PC-3 (cell line): ENCODE results near the gene TCOF1. TPM values are rescaled to one million over a fixed set of nuclear protein-coding genes. Genes with fewer than 3 reads are reported as not detected.

Experiments used
- ATAC-seq: fragments of 200-7000 bp; cut with Tn5 transposase; 2 replicates; pipeline ENCODE4 v1.9.1; 2020; ENCODE audit warnings: mild to moderate bottlenecking, moderate library complexity
- BruUV-seq: library from RNA; stranded (reverse); fragments of 400-500 nt; replicated peaks from 2 replicates; lab custom pipeline; 2021; lab: Mats Ljungman, UMichigan
- CTCF ChIA-PET: fragments of 300-600 bp; sonication (Branson Sonifier 250); formaldehyde crosslinking; loops from one replicate; lab custom pipeline; 2022; ENCODE audit warnings: antibody characterized with exemption; lab: Charles Lee
- POLR2A ChIA-PET: fragments of 300-600 bp; sonication (Branson Sonifier 250); formaldehyde crosslinking; loops from one replicate; lab custom pipeline; 2022; ENCODE audit warnings: antibody characterized with exemption; ENCODE audit not compliant: unreplicated experiment; lab: Charles Lee
- DNase-seq: peaks from one replicate; pipeline ENCODE4 v3.0.0-alpha.2; 2015
- H2AFZ ChIP-seq: fragments of 300-600 bp; sonication (generic); 2 replicates; pipeline ENCODE4 v1.6.0; 2016; ENCODE audit warnings: antibody characterized with exemption, low read length
- H3F3A ChIP-seq: fragments of 300-600 bp; sonication (generic); one replicate; pipeline ENCODE4 v1.6.0; 2017; ENCODE audit warnings: antibody characterized with exemption, low read length, control low read depth, mild to moderate bottlenecking; ENCODE audit not compliant: unreplicated experiment
- H3K27ac ChIP-seq: fragments of 300-600 bp; sonication (generic); 2 replicates; pipeline ENCODE4 v1.5.1; 2016; ENCODE audit warnings: mild to moderate bottlenecking, low read length
- H3K27me3 ChIP-seq: fragments of 300-600 bp; sonication (generic); 2 replicates; pipeline ENCODE4 v1.6.1; 2016; ENCODE audit warnings: low read length, mixed read lengths
- H3K36me3 ChIP-seq: fragments of 300-600 bp; sonication (generic); 2 replicates; pipeline ENCODE4 v1.6.1; 2016; ENCODE audit warnings: low read depth, mixed run types, low read length, mixed read lengths
- H3K4me1 ChIP-seq: fragments of 300-600 bp; sonication (generic); 2 replicates; pipeline ENCODE4 v1.5.1; 2016; ENCODE audit warnings: low read length; ENCODE audit not compliant: insufficient read depth
- H3K4me2 ChIP-seq: fragments of 300-600 bp; sonication (generic); 2 replicates; pipeline ENCODE4 v1.6.0; 2016; ENCODE audit warnings: low read length
- H3K4me3 ChIP-seq: fragments of 300-600 bp; sonication (generic); 2 replicates; pipeline ENCODE4 v1.5.1; 2016; ENCODE audit warnings: mild to moderate bottlenecking, low read length, mixed read lengths
- H3K79me2 ChIP-seq: fragments of 300-600 bp; sonication (generic); 2 replicates; pipeline ENCODE4 v1.6.1; 2017; ENCODE audit warnings: low read length, mixed read lengths
- H3K9ac ChIP-seq: fragments of 300-600 bp; sonication (generic); 2 replicates; pipeline ENCODE4 v1.6.0; 2016; ENCODE audit warnings: mild to moderate bottlenecking, low read length
- H3K9me2 ChIP-seq: fragments of 300-600 bp; sonication (generic); replicated peaks from 2 replicates; pipeline ENCODE4 v1.6.1; 2016; ENCODE audit warnings: mixed run types, low read length, mixed read lengths
- H3K9me3 ChIP-seq: fragments of 300-600 bp; sonication (generic); 2 replicates; pipeline ENCODE4 v1.6.1; 2016; ENCODE audit warnings: low read length, mixed read lengths
- H4K20me1 ChIP-seq: fragments of 300-600 bp; sonication (generic); 2 replicates; pipeline ENCODE4 v1.6.1; 2016; ENCODE audit warnings: low read length, mixed read lengths
- CTCF ChIP-seq: fragments of 300-600 bp; sonication (generic); conservative IDR thresholded peaks from 2 replicates; pipeline ENCODE4 v1.5.1; 2017; ENCODE audit warnings: antibody characterized with exemption, low read depth, mild to moderate bottlenecking, low read length
- EZH2 ChIP-seq: fragments of 300-600 bp; sonication (generic); IDR thresholded peaks from one replicate; pipeline ENCODE4 v1.6.1; 2017; ENCODE audit warnings: antibody characterized with exemption, mild to moderate bottlenecking, low read length; ENCODE audit not compliant: unreplicated experiment
- EZH2phosphoT487 ChIP-seq: fragments of 300-600 bp; sonication (generic); IDR thresholded peaks from 2 replicates; pipeline ENCODE4 v1.6.1; 2018; ENCODE audit warnings: mild to moderate bottlenecking, antibody characterized with exemption, low read length, borderline replicate concordance
- intact Hi-C: fragments of 100-400 bp; cut with micrococcal nuclease; formaldehyde crosslinking; loops from 2 replicates; pipeline ENCODE4 v1.9.0; 2023
- total RNA-seq: library from RNA; depleted of rRNA; stranded (reverse); fragments of >200 nt; gene quantifications from 2 replicates; pipeline ENCODE4 v1.2.3, GENCODE V29; 2014

The TCOF1 gene
- total RNA-seq, 1 experiment from 2014 or later, result 113 TPM

- no peak overlapping the region for H3K27ac ChIP-seq
- TF ChIP-seq EZH2phosphoT487 (no peak), CTCF (no peak), EZH2 (no peak)
- H3K36me3 ChIP-seq, result no peaks in the 10 kb centered on the region
- ATAC-seq (no peak), DNase-seq (no peak)
- no peak overlapping the region for H3K4me3 ChIP-seq
- no peaks in the 10 kb centered on the region for H3K27me3 ChIP-seq
- no TSS peak for BruUV-seq
- H2AFZ ChIP-seq, result no peak overlapping the region
- no peaks in the 10 kb centered on the region for H3K9me2 ChIP-seq
- H3K4me1 ChIP-seq, result no peaks in the 10 kb centered on the region
- H3K79me2 ChIP-seq, result no peaks in the 10 kb centered on the region
- H3K9ac ChIP-seq, result no peak overlapping the region
- CTCF ChIA-PET, result no interaction called here
- POLR2A ChIA-PET, result no interaction called here
- H3K4me2 ChIP-seq, result no peak overlapping the region
- no peaks in the 10 kb centered on the region for H4K20me1 ChIP-seq
- intact Hi-C loops, result no loop called here
- H3K9me3 ChIP-seq, result no peaks in the 10 kb centered on the region
- H3F3A ChIP-seq, result no peaks in the 10 kb centered on the region
These were observed 70.8 kb downstream of the TCOF1 start for GRCh38 chr5:150428106-150428876.

GRCh38 chr5:150428978-150429377, 71.5 kb downstream of the TCOF1 start:
- H3K4me1 ChIP-seq, result no peaks in the 10 kb centered on the region
- no TSS peak for BruUV-seq
- TF ChIP-seq EZH2phosphoT487 (no peak), EZH2 (no peak), CTCF (no peak)
- no peaks in the 10 kb centered on the region for H3K36me3 ChIP-seq
- no peaks in the 10 kb centered on the region for H3K27me3 ChIP-seq
- H3K4me2 ChIP-seq, result no peak overlapping the region
- intact Hi-C loops, result no loop called here
- H3K4me3 ChIP-seq, result no peak overlapping the region
- DNase-seq, result no peak
- no peak overlapping the region for H3K27ac ChIP-seq
- no peak overlapping the region for H2AFZ ChIP-seq
- H3K79me2 ChIP-seq, result no peaks in the 10 kb centered on the region
- H3K9ac ChIP-seq, result no peak overlapping the region
- H3F3A ChIP-seq, result no peaks in the 10 kb centered on the region
- no peaks in the 10 kb centered on the region for H3K9me2 ChIP-seq
- H3K9me3 ChIP-seq, result no peaks in the 10 kb centered on the region
- ATAC-seq, result no peak
- no peaks in the 10 kb centered on the region for H4K20me1 ChIP-seq
- ChIA-PET POLR2A (no interaction called here), CTCF (no interaction called here)

- no peaks in the 10 kb centered on the region for H4K20me1 ChIP-seq
- intact Hi-C loops, result no loop called here
- no peaks in the 10 kb centered on the region for H3K4me1 ChIP-seq
- no peak overlapping the region for H3K4me3 ChIP-seq
- H3K4me2 ChIP-seq, result no peak overlapping the region
- no peaks in the 10 kb centered on the region for H3K27me3 ChIP-seq
- DNase-seq, result no peak
- H3K9me3 ChIP-seq, result no peaks in the 10 kb centered on the region
- H2AFZ ChIP-seq, result no peak overlapping the region
- ChIA-PET POLR2A (no interaction called here), CTCF (no interaction called here)
- TF ChIP-seq EZH2, result no peak
- H3K9me2 ChIP-seq, result no peaks in the 10 kb centered on the region
- H3K36me3 ChIP-seq, result no peaks in the 10 kb centered on the region
- no peaks in the 10 kb centered on the region for H3F3A ChIP-seq
- no peak for ATAC-seq
- no peak overlapping the region for H3K9ac ChIP-seq
- H3K79me2 ChIP-seq, result no peaks in the 10 kb centered on the region
- H3K27ac ChIP-seq, result no peak overlapping the region
- BruUV-seq, result no TSS peak
These were observed 71.9 kb downstream of the TCOF1 start for GRCh38 chr5:150429410-150429873.
